Spleen (tissue), 11 donors: ENCODE measurements around the gene PLA2G15. TPM values are rescaled to one million over a fixed set of nuclear protein-coding genes. Genes with fewer than 3 reads are reported as not detected.

Experiments used
- DNase-seq: peaks from one replicate; pipeline ENCODE4 v3.0.0-alpha.2; 2020
- H3K27ac ChIP-seq, 8 donors: fragments of 200-600 bp; sonication (generic) in 7 of 8; 1 replicate in 4 of 8; 2 replicates in 4 of 8; pipeline versions ENCODE4 v1.5.0 to v1.8.0; 2016 to 2021; ENCODE audit warnings: inconsistent platforms in 4 of 8, mild to moderate bottlenecking in 4 of 8, moderate library complexity in 1 of 8
- H3K27me3 ChIP-seq, 7 donors: fragments of 200-600 bp; sonication (generic) in 6 of 7; replicated peaks in 1 of 7; 1 replicate in 4 of 7; 2 replicates in 3 of 7; pipeline versions ENCODE4 v1.5.0 to v1.8.0; 2016 to 2021; ENCODE audit warnings: inconsistent platforms in 3 of 7, mild to moderate bottlenecking in 1 of 7
- H3K36me3 ChIP-seq, 6 donors: fragments of 200-600 bp; sonication (generic) in 5 of 6; 1 replicate in 4 of 6; 2 replicates in 2 of 6; pipeline versions ENCODE4 v1.5.0 to v1.8.0; 2016 to 2021; ENCODE audit warnings: inconsistent platforms in 2 of 6
- H3K4me1 ChIP-seq, 6 donors: fragments of 200-600 bp; sonication (generic) in 5 of 6; 1 replicate in 3 of 6; 2 replicates in 3 of 6; pipeline versions ENCODE4 v1.5.0 to v1.8.0; 2016 to 2021; ENCODE audit warnings: inconsistent platforms in 3 of 6
- H3K4me3 ChIP-seq, 8 donors: fragments of 200-600 bp; sonication (generic) in 7 of 8; 1 replicate in 4 of 8; 2 replicates in 4 of 8; pipeline versions ENCODE4 v1.5.0 to v1.8.0; 2016 to 2021; ENCODE audit warnings: inconsistent platforms in 4 of 8, mild to moderate bottlenecking in 4 of 8, moderate library complexity in 2 of 8
- H3K9me3 ChIP-seq, 8 donors: fragments of 200-600 bp; sonication (generic) in 7 of 8; 1 replicate in 4 of 8; 2 replicates in 4 of 8; pipeline versions ENCODE4 v1.5.0 to v1.8.0; 2016 to 2021; ENCODE audit warnings: inconsistent platforms in 4 of 8
- CTCF ChIP-seq, 11 experiments: fragments of 200-600 bp in 7 of 11; fragments of 450-650 bp in 4 of 11; sonication (generic) in 4 of 11; IDR thresholded peaks in 8 of 11; conservative IDR thresholded peaks in 3 of 11; 1 replicate in 7 of 11; 2 replicates in 4 of 11; pipeline versions ENCODE4 v1.4.0 to v1.8.0; 2016 to 2021; ENCODE audit warnings: antibody characterized with exemption in 11 of 11, inconsistent platforms in 4 of 11, mild to moderate bottlenecking in 1 of 11
- POLR2A ChIP-seq, 3 donors: fragments of 450-650 bp; IDR thresholded peaks; one replicate each; pipeline ENCODE4 v1.5.1; 2017; ENCODE audit warnings: antibody characterized with exemption in 3 of 3, mild to moderate bottlenecking in 1 of 3
- POLR2AphosphoS5 ChIP-seq, 3 donors: sonication (generic); formaldehyde crosslinking; IDR thresholded peaks; one replicate each; pipeline ENCODE4 v1.5.1; 2017; ENCODE audit warnings: antibody characterized with exemption in 3 of 3
- WGBS, 5 donors: extraction: QIAGEN DNeasy Blood & Tissue Kit in 3 of 5; methylation state at CpG; one replicate each; pipeline versions ENCODE4 v1.1.5 to v1.1.7; 2013 to 2018; 5-methylcytosine and 5-hydroxymethylcytosine counted together
- intact Hi-C: fragments of 100-400 bp; cut with DNase I; formaldehyde crosslinking; loops from one replicate; pipeline ENCODE4 v1.15.0; 2023; ENCODE audit warnings: low total_unique reads
- polyA plus RNA-seq, 3 donors: library from polyadenylated mRNA; stranded (reverse); fragments of 200-250 nt; gene quantifications; one replicate each; pipeline ENCODE4 v1.2.1, GENCODE V29; 2013
- total RNA-seq, 7 donors: library from RNA; depleted of rRNA in 3 of 7; stranded (reverse); fragments of >200 nt in 3 of 7; fragmentation: NEBNext Ultra II Directional in 4 of 7; extraction: Animal tissue kit (Norgen Biotek cat#: 25700) in 4 of 7; gene quantifications; one replicate each; pipeline versions ENCODE4 v1.1.0 to v1.2.1, GENCODE V29; 2016 to 2021
- donor health status: healthy with polysubstance abuse.
- donor health status: DM: no; HTN: no; CAD: no; lungs with moderate emphysema.
- donor health status: DM: no; HTN: no; CAD: no.
- donor health status: Bipolar disorder and iron deficiency.
- donor health status: healthy.
- donor health status: DM: no; HTN: no; CAD: no.
- donor health status: DM: yes; HTN: yes; CAD: no.

Gene PLA2G15
- total and polyA plus RNA-seq, 10 donors: 6.3 to 40.4 (median 28.3) TPM

GRCh38 chr16:68236137-68236825 is 8.9 kb upstream of the PLA2G15 start:
- Histone ChIP-seq H3K9me3 (no peaks in the 10 kb centered on the region), H3K27ac (peak overlapping the region in 6 of 8 donors; percentile 78 to 89 (median 84)), H3K36me3 (peaks cover 0 to 12% (median under 1%) of the 10 kb centered on the region in 6 donors), H3K4me1 (peaks cover 26 to 67% (median 48%) of the 10 kb centered on the region in 6 donors), H3K4me3 (peak overlapping the region; percentile 51 to 86 (median 64)), H3K27me3 (peaks cover 0 to 20% (median 0%) of the 10 kb centered on the region in 7 donors)
- DNase-seq: peak; percentile 86
- 7 to 22% (median 9%) methylated on average over 21 to 45 of the region's 45 CpGs for WGBS, 5 donors
- no peak for TF ChIP-seq CTCF (IDR thresholded peaks at IDR 0.05 in 8 of 11, conservative IDR thresholded peaks at IDR 0.05 in 3 of 11)
- TF ChIP-seq POLR2A (IDR thresholded peaks at IDR 0.05): no peak
- TF ChIP-seq POLR2AphosphoS5 (IDR thresholded peaks at IDR 0.05): peak in 1 of 3 donors; percentile 13
- intact Hi-C loops: no loop called here

- 7 to 14% (median 10%) methylated on average over 14 to 21 of the region's 21 CpGs for WGBS, 5 donors
- intact Hi-C loops: no loop called here
- peaks cover 0 to 7% (median 0%) of the 10 kb centered on the region in 6 donors for H3K36me3 ChIP-seq
- no peak for DNase-seq
- H3K27ac ChIP-seq: peak overlapping the region in 7 of 8 donors; percentile 51 to 89 (median 83)
- H3K9me3 ChIP-seq: no peaks in the 10 kb centered on the region
- no peak for TF ChIP-seq CTCF (IDR thresholded peaks at IDR 0.05 in 8 of 11, conservative IDR thresholded peaks at IDR 0.05 in 3 of 11)
- peak overlapping the region; percentile 51 to 86 (median 64) for H3K4me3 ChIP-seq
- H3K27me3 ChIP-seq: peaks cover 0 to 20% (median 0%) of the 10 kb centered on the region in 7 donors
- H3K4me1 ChIP-seq: peaks cover 26 to 67% (median 48%) of the 10 kb centered on the region in 6 donors
Observed at GRCh38 chr16:68236826-68237242, 8.3 kb upstream of the PLA2G15 start.

GRCh38 chr16:68237243-68238028 is 7.7 kb upstream of the PLA2G15 start:
- Histone ChIP-seq H3K9me3 (no peaks in the 10 kb centered on the region), H3K27ac (peak overlapping the region; percentile 30 to 89 (median 82)), H3K4me3 (peak overlapping the region; percentile 51 to 86 (median 64)), H3K4me1 (peaks cover 26 to 67% (median 48%) of the 10 kb centered on the region in 6 donors), H3K36me3 (peaks cover 0 to under 1% (median 0%) of the 10 kb centered on the region in 6 donors), H3K27me3 (peaks cover 0 to 20% (median 0%) of the 10 kb centered on the region in 7 donors)
- intact Hi-C loops: no loop called here
- TF ChIP-seq POLR2A (IDR thresholded peaks at IDR 0.05): peak in 1 of 3 donors; percentile 50
- peak in 5 of 11 experiments; percentile 8 to 54 (median 30) for TF ChIP-seq CTCF (IDR thresholded peaks at IDR 0.05 in 8 of 11, conservative IDR thresholded peaks at IDR 0.05 in 3 of 11)
- TF ChIP-seq POLR2AphosphoS5 (IDR thresholded peaks at IDR 0.05): peak; percentile 91 to 96 (median 94)
- DNase-seq: peak; percentile 98
- 0 to 2% (median 1%) methylated on average over 20 to 72 of the region's 72 CpGs for WGBS, 5 donors

- Histone ChIP-seq H3K36me3 (no peaks in the 10 kb centered on the region), H3K27ac (peak overlapping the region; percentile 30 to 89 (median 82)), H3K4me3 (peak overlapping the region; percentile 51 to 86 (median 64)), H3K4me1 (peaks cover 26 to 67% (median 48%) of the 10 kb centered on the region in 6 donors), H3K27me3 (peaks cover 0 to 20% (median 0%) of the 10 kb centered on the region in 7 donors), H3K9me3 (no peaks in the 10 kb centered on the region)
- DNase-seq: no peak
- intact Hi-C loops: no loop called here
- TF ChIP-seq POLR2AphosphoS5 (IDR thresholded peaks at IDR 0.05) (no peak), CTCF (IDR thresholded peaks at IDR 0.05 in 8 of 11, conservative IDR thresholded peaks at IDR 0.05 in 3 of 11) (no peak), POLR2A (IDR thresholded peaks at IDR 0.05) (no peak)
- 14 to 17% (median 16%) methylated on average over 20 of the region's 20 CpGs for WGBS, 5 donors
Observed at GRCh38 chr16:68238029-68238345, 7.2 kb upstream of the PLA2G15 start.
